Measurements from ENCODE around the gene CDH3.

Gene CDH3

GRCh38 chr16:68737730-68738629 lies 92.9 kb downstream of the CDH3 start:
- peak overlapping the region in 2 of 3 experiments; percentile 60 to 79 for H3K27ac Mint-ChIP-seq
- peak overlapping the region; percentile 87 to 91 (median 90) for H3K4me3 Mint-ChIP-seq
- no peaks in the 10 kb centered on the region for H3K36me3 Mint-ChIP-seq (ENCODE audit: low read depth)
- peaks cover 59% of the 10 kb centered on the region for H3K27me3 Mint-ChIP-seq (ENCODE audit: low read depth)
- peaks cover 38% of the 10 kb centered on the region for H3K4me1 Mint-ChIP-seq
- no peak for TF ChIP-seq CTCF (IDR thresholded peaks at IDR 0.05; ENCODE audit: unreplicated experiment in 3 of 3)
- no peaks in the 10 kb centered on the region for H3K9me3 Mint-ChIP-seq

- Mint-ChIP-seq H3K27me3 (ENCODE audit: low read depth) (peaks cover 44% of the 10 kb centered on the region), H3K4me1 (peaks cover 55% of the 10 kb centered on the region), H3K27ac (peak overlapping the region; percentile 18 to 65 (median 63)), H3K9me3 (no peaks in the 10 kb centered on the region), H3K4me3 (peak overlapping the region; percentile 11 to 46 (median 33)), H3K36me3 (ENCODE audit: low read depth) (no peaks in the 10 kb centered on the region)
- no peak for TF ChIP-seq CTCF (IDR thresholded peaks at IDR 0.05; ENCODE audit: unreplicated experiment in 3 of 3)
These were observed 95.0 kb downstream of the CDH3 start for GRCh38 chr16:68739964-68740627.

- peak overlapping the region; percentile 18 to 74 (median 65) for H3K27ac Mint-ChIP-seq
- TF ChIP-seq CTCF (IDR thresholded peaks at IDR 0.05; ENCODE audit: unreplicated experiment in 3 of 3), result no peak
- peaks cover 39% of the 10 kb centered on the region for H3K27me3 Mint-ChIP-seq (ENCODE audit: low read depth)
- peaks cover 55% of the 10 kb centered on the region for H3K4me1 Mint-ChIP-seq
- no peaks in the 10 kb centered on the region for H3K36me3 Mint-ChIP-seq (ENCODE audit: low read depth)
- H3K9me3 Mint-ChIP-seq, result no peaks in the 10 kb centered on the region
- peak overlapping the region in 1 of 3 experiments; percentile 11 for H3K4me3 Mint-ChIP-seq
These were observed 95.7 kb downstream of the CDH3 start for GRCh38 chr16:68740628-68741346.

- Mint-ChIP-seq H3K36me3 (ENCODE audit: low read depth) (no peaks in the 10 kb centered on the region), H3K9me3 (no peaks in the 10 kb centered on the region), H3K27me3 (ENCODE audit: low read depth) (peaks cover 16% of the 10 kb centered on the region), H3K27ac (peak overlapping the region in 1 of 3 experiments; percentile 86), H3K4me3 (no peak overlapping the region), H3K4me1 (peaks cover 47% of the 10 kb centered on the region)
- no peak for TF ChIP-seq CTCF (IDR thresholded peaks at IDR 0.05; ENCODE audit: unreplicated experiment in 3 of 3)
These were observed 98.6 kb downstream of the CDH3 start for GRCh38 chr16:68743664-68744063.

- Mint-ChIP-seq H3K27ac (peak overlapping the region; percentile 34 to 86 (median 42)), H3K36me3 (ENCODE audit: low read depth) (no peaks in the 10 kb centered on the region), H3K4me1 (peaks cover 46% of the 10 kb centered on the region), H3K4me3 (peak overlapping the region in 1 of 3 experiments; percentile 22), H3K27me3 (ENCODE audit: low read depth) (peaks cover 12% of the 10 kb centered on the region), H3K9me3 (no peaks in the 10 kb centered on the region)
- no peak for TF ChIP-seq CTCF (IDR thresholded peaks at IDR 0.05; ENCODE audit: unreplicated experiment in 3 of 3)
These were observed 99.7 kb downstream of the CDH3 start for GRCh38 chr16:68744744-68745280.
